Right cardiac atrium (tissue), 5 donors: ENCODE data around the gene ING5. TPM values are rescaled to one million over a fixed set of nuclear protein-coding genes. Genes with fewer than 3 reads are reported as not detected.
A peak's percentile ranks its signal among the peaks of the same experiment; 100 is the strongest.

Experiments
- ATAC-seq, 2 donors: fragments of 200-7000 bp; cut with Tn5 transposase; one replicate each; pipeline versions ENCODE4 v1.8.0 to v1.9.1; 2020; ENCODE audit warnings: moderate library complexity in 2 of 2, mild to moderate bottlenecking in 1 of 2
- DNase-seq, 3 donors: peaks; one replicate each; pipeline ENCODE4 v3.0.0-alpha.2; 2020
- H3K27ac ChIP-seq: one replicate; pipeline ENCODE4 v1.5.1; 2013; ENCODE audit warnings: mild to moderate bottlenecking, low read length, control low read depth, moderate library complexity
- H3K27me3 ChIP-seq: one replicate; pipeline ENCODE4 v1.6.1; 2013; ENCODE audit not compliant: control insufficient read depth, insufficient read depth
- H3K4me1 ChIP-seq: one replicate; pipeline ENCODE4 v1.6.1; 2013; ENCODE audit warnings: low read length; ENCODE audit not compliant: control insufficient read depth, insufficient read depth
- H3K4me3 ChIP-seq: one replicate; pipeline ENCODE4 v1.5.1; 2013; ENCODE audit warnings: low read length, control low read depth
- H3K9me3 ChIP-seq: one replicate; pipeline ENCODE4 v1.6.1; 2013; ENCODE audit warnings: low read length; ENCODE audit not compliant: control insufficient read depth
- WGBS: extraction: QIAGEN DNeasy Blood & Tissue Kit; methylation state at CpG from one replicate; pipeline ENCODE4 v1.1.7; 2013; 5-methylcytosine and 5-hydroxymethylcytosine counted together
- intact Hi-C, 4 donors: fragments of 100-400 bp; cut with DNase I; formaldehyde crosslinking; loops; one replicate each; pipeline versions ENCODE4 v1.11.0 to v1.14.0; 2022 to 2023
- polyA plus RNA-seq: library from polyadenylated mRNA; stranded (reverse); fragments of 200-250 nt; gene quantifications from one replicate; pipeline ENCODE4 v1.2.3, GENCODE V29; 2013
- total RNA-seq, 4 donors: library from RNA; stranded (reverse); fragmentation: NEBNext Ultra II Directional; extraction: Animal tissue kit (Norgen Biotek cat#: 25700); gene quantifications; one replicate each; pipeline ENCODE4 v1.2.1, GENCODE V29; 2021
- donor health status: healthy with polysubstance abuse.
- donor health status: DM: no; HTN: yes; CAD: no.
- donor health status: DM: no; HTN: no; CAD: no.
- donor health status: DM: no; HTN: yes; CAD: no; lungs with severe emphysema.
- donor health status: DM: yes; HTN: yes; CAD: no.

Gene ING5
- total and polyA plus RNA-seq, 5 donors: 20.8 to 25.6 (median 21.0) TPM

DNA sequence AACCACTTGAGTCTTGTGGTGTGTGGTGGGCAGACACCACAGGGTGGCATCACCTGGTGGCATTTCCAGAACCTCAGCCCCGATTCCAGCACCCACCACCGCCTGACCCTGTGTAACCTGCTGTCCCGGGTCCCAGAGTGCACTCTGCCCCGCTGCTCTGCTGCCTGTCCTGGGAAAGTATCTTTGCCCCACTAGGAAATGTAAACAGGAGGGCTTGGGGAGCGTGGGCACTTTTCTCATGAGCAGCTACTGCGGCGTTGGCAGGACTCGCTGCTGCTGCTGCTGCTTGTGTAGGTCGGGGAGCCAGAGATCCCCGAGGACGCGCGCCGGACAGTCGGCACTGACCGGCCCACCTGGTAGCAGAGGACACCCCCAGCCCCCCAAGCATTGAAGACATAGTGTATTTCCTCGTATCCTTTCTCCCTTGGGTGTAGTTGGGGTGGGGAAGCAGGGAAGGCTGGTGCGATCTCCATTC, 28.6 kb upstream of the ING5 start:
- H3K4me1 ChIP-seq: no peaks in the 10 kb centered on the region
- no peak for ATAC-seq
- WGBS: 87% methylated on average over 18 of the region's 18 CpGs

DNA sequence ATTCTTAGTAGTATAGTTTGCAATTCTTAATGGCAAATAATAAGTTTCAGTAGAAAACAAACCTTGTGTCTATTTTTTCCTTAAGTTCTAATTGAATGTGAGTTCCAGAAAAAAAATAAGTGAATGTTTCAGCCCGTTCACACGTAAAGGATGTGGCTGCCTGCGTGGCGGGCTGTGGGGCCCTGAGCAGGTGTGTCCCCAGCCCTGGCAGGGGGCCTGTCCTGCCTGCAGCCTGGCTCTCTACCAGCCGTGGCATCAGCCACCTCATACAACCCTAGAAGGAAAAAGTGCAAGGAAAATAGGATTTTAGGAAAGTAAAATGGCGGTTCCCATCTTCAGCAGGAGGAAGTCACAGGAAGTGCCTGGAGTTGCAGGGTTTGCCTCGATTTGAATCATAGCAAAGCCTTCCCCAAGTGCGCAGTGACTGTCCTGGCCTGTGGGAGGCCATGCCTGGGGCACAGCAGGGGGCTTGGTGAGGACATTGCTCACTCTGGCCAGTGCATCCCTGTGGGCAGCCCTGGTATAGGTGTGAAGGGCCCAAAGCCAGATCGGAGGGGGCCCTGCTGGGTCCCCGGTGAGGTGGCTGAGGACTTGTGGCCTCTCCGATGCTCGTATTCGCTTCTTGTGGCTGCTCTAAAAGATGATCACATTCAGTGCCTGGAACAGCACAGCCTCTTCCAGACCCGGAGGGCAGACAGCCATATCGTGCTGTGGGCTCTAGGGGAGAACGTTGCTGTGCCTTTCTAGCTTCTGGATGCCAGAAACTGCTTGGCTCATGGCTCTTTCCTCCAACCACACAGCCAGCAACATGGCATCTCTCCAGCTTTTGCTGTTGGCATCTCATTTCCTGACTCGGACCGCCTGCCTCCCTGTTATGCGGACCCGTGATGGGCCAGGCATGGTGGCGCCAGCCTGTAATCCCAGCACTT, 27.8 kb upstream of the ING5 start:
- peak in 1 of 3 donors; percentile 43 for DNase-seq
- no peaks in the 10 kb centered on the region for H3K4me1 ChIP-seq
- ATAC-seq: no peak
- H3K27me3 ChIP-seq: no peaks in the 10 kb centered on the region
- H3K27ac ChIP-seq: no peak overlapping the region
- WGBS: 75% methylated on average over 21 of the region's 21 CpGs
- no peaks in the 10 kb centered on the region for H3K9me3 ChIP-seq
- intact Hi-C loops: no loop called here
- no peak overlapping the region for H3K4me3 ChIP-seq

More for the DNA sequence above, 28.6 kb upstream of the ING5 start:
- intact Hi-C loops: no loop called here
- no peak for DNase-seq
- Histone ChIP-seq H3K4me3 (no peak overlapping the region), H3K27me3 (no peaks in the 10 kb centered on the region), H3K9me3 (no peaks in the 10 kb centered on the region), H3K27ac (no peak overlapping the region)

DNA sequence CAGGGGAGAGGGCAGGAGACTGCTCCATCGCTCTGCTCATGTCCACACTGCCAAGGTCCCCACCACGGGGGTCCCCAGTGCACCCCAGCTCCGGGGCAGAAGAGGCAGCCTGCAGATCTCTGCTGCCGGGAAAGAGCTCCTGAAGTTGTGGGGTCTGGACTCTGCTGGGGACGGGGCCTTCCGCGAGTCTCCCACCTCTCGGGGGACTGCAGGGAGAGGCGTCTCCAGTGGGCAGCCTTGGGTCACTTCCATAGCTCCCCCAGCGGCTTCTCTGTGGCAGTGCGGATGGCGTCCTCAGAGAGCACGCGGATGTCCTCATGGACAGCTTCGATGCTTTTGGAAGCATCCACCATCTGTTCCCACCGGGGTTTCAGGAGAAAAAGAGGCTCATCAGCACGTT, 26.0 kb upstream of the ING5 start:
- DNase-seq (peak in 1 of 3 donors; percentile 32), ATAC-seq (no peak)
- Histone ChIP-seq H3K4me3 (no peak overlapping the region), H3K27ac (no peak overlapping the region), H3K9me3 (no peaks in the 10 kb centered on the region), H3K27me3 (no peaks in the 10 kb centered on the region), H3K4me1 (no peaks in the 10 kb centered on the region)
- WGBS: 86% methylated on average over 17 of the region's 17 CpGs
- intact Hi-C loops: no loop called here

- no peak for ATAC-seq
- H3K27me3 ChIP-seq: no peaks in the 10 kb centered on the region
- H3K4me1 ChIP-seq: no peaks in the 10 kb centered on the region
- no peak overlapping the region for H3K27ac ChIP-seq
- intact Hi-C loops: no loop called here
- no peak overlapping the region for H3K4me3 ChIP-seq
- DNase-seq: peak in 1 of 3 donors; percentile 44
- 92% methylated on average over 17 of the region's 17 CpGs for WGBS
- H3K9me3 ChIP-seq: no peaks in the 10 kb centered on the region
Measured at GRCh38 chr2:241676665-241677064, 25.2 kb upstream of the ING5 start.

GRCh38 chr2:241677392-241677791, 24.4 kb upstream of the ING5 start:
- H3K27me3 ChIP-seq: no peaks in the 10 kb centered on the region
- H3K9me3 ChIP-seq: no peaks in the 10 kb centered on the region
- WGBS: 94% methylated on average over 24 of the region's 24 CpGs
- H3K27ac ChIP-seq: no peak overlapping the region
- ATAC-seq (no peak), DNase-seq (peak in 1 of 3 donors; percentile 53)
- no peak overlapping the region for H3K4me3 ChIP-seq
- H3K4me1 ChIP-seq: no peaks in the 10 kb centered on the region
- intact Hi-C loops: no loop called here

DNA sequence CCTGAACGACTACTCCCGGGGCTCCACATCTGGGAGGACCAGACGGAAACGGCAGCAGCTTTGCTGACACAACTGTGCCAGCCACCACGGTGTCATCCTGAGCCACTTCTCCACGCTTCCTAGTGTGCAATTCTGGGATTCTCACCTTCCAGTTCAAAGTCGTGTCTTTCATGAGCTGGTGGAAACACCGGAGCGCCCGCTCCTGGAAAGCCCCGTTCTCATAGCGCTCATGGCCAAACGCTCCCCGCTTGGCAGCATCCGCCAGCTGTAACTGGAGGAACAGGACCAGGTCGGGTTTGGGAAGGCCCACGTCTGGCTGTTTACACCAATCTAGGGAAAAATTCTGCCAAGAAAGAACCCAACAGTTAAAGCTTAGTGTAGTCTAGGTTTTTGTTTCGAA, 23.5 kb upstream of the ING5 start:
- ATAC-seq (no peak), DNase-seq (peak in 1 of 3 donors; percentile 35)
- no peak overlapping the region for H3K4me3 ChIP-seq
- 92% methylated on average over 18 of the region's 18 CpGs for WGBS
- H3K4me1 ChIP-seq: no peaks in the 10 kb centered on the region
- intact Hi-C loops: no loop called here
- no peaks in the 10 kb centered on the region for H3K9me3 ChIP-seq
- no peaks in the 10 kb centered on the region for H3K27me3 ChIP-seq
- H3K27ac ChIP-seq: no peak overlapping the region

GRCh38 chr2:241678784-241679540, 22.9 kb upstream of the ING5 start:
- Histone ChIP-seq H3K4me1 (no peaks in the 10 kb centered on the region), H3K9me3 (no peaks in the 10 kb centered on the region), H3K27me3 (no peaks in the 10 kb centered on the region), H3K27ac (no peak overlapping the region), H3K4me3 (no peak overlapping the region)
- no peak for ATAC-seq
- WGBS: 93% methylated on average over 22 of the region's 22 CpGs
- intact Hi-C loops: no loop called here
- DNase-seq: peak in 1 of 3 donors; percentile 19

DNA sequence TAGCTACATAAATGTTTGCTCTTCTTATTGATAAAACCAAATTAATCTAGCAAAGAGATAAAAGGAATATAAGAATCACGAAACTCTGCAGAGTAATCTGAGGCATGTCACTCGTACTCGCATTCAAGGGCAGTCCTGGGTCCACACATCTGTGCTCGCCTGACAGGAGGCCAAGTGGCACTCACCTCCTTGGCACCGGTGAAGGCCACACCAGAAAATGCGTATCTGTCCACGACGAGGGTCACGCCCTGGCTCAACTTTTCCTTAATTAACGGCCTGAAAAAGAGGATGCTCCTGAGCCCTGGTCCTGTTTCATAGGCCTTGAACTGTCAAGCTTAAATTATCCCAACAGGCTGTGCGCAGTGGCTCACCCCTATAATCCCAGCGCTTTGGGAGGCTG, 21.8 kb upstream of the ING5 start:
- ATAC-seq (no peak), DNase-seq (peak in 1 of 3 donors; percentile 12)
- WGBS: 94% methylated on average over 12 of the region's 12 CpGs
- H3K4me3 ChIP-seq: no peak overlapping the region
- no peaks in the 10 kb centered on the region for H3K9me3 ChIP-seq
- H3K4me1 ChIP-seq: no peaks in the 10 kb centered on the region
- no peaks in the 10 kb centered on the region for H3K27me3 ChIP-seq
- intact Hi-C loops: no loop called here
- H3K27ac ChIP-seq: no peak overlapping the region

GRCh38 chr2:241680827-241681599, 20.8 kb upstream of the ING5 start:
- intact Hi-C loops: no loop called here
- H3K27ac ChIP-seq: no peak overlapping the region
- no peaks in the 10 kb centered on the region for H3K27me3 ChIP-seq
- H3K4me1 ChIP-seq: no peaks in the 10 kb centered on the region
- peak in 1 of 2 donors; percentile 42 for ATAC-seq
- WGBS: 80% methylated on average over 14 of the region's 14 CpGs
- DNase-seq: no peak
- H3K4me3 ChIP-seq: no peak overlapping the region
- H3K9me3 ChIP-seq: no peaks in the 10 kb centered on the region

- ATAC-seq (peak; percentile 4 to 20), DNase-seq (peak in 1 of 3 donors; percentile 63)
- Histone ChIP-seq H3K9me3 (no peaks in the 10 kb centered on the region), H3K4me3 (peak overlapping the region; percentile 57), H3K27me3 (no peaks in the 10 kb centered on the region), H3K4me1 (no peaks in the 10 kb centered on the region), H3K27ac (peak overlapping the region; percentile 9)
- intact Hi-C loops: no loop called here
- under 1% methylated on average over 37 of the region's 37 CpGs for WGBS
Measured at GRCh38 chr2:241686324-241686649, 15.6 kb upstream of the ING5 start.
